ENCODE measurements around the gene CASZ1. TPM values are rescaled to one million over a fixed set of nuclear protein-coding genes. Genes with fewer than 3 reads are reported as not detected.
A peak's percentile ranks its signal among the peaks of the same experiment; 100 is the strongest.

Gene CASZ1
- total RNA-seq, 1 experiment from 2014 or later: 3.9 TPM

- no CpG with 5 or more reads among the region's 23 CpGs for WGBS (ENCODE audit: extremely low coverage, insufficient read length, low lambda C conversion rate)
- H3K14ac ChIP-seq (ENCODE audit: insufficient read depth, low read length): peak overlapping the region; percentile 19; the same call in 1 of the 2 replicates
- H2BK12ac ChIP-seq (ENCODE audit: insufficient read length, low read depth, low read length): no peak overlapping the region
- no peaks in the 10 kb centered on the region for H3K36me3 Mint-ChIP-seq (ENCODE audit: insufficient read depth in 1 of 3, low read depth in 3 of 3)
- no peaks in the 10 kb centered on the region for H3K23me2 ChIP-seq (ENCODE audit: insufficient read length, low read depth, low read length, poor library complexity, severe bottlenecking)
- H2BK20ac ChIP-seq (ENCODE audit: low read depth, low read length, poor library complexity, severe bottlenecking): no peak overlapping the region
- no peak for TF ChIP-seq CTCF (conservative IDR thresholded peaks at IDR 0.05)
- no peaks in the 10 kb centered on the region for H3K79me2 ChIP-seq (ENCODE audit: insufficient read depth, low read length)
- no peaks in the 10 kb centered on the region; the same call in 1 of the 2 replicates for H3K4me1 ChIP-seq (ENCODE audit: insufficient read depth, low read length)
- H3K18ac ChIP-seq (ENCODE audit: insufficient read length, low read depth, low read length): no peak overlapping the region
- no peak overlapping the region for H2BK5ac ChIP-seq (ENCODE audit: insufficient read length, low read length)
- peaks cover 22 to 43% of the 10 kb centered on the region in 2 experiments for H3K4me1 Mint-ChIP-seq
- no peak overlapping the region for H3K27ac ChIP-seq (ENCODE audit: insufficient read length, low read depth, low read length)
- no peak overlapping the region for H2BK15ac ChIP-seq (ENCODE audit: low read depth, low read length)
- H3K27ac Mint-ChIP-seq: 0 out of 7 replicates have a peak overlapping the region, but pooled peaks of 1 of the 3 experiments have one; percentile 36
- no peaks in the 10 kb centered on the region for H4K20me1 ChIP-seq (ENCODE audit: control insufficient read depth, insufficient read depth, insufficient read length)
- H4K91ac ChIP-seq (ENCODE audit: insufficient read length, low read depth, low read length): no peak overlapping the region
- peaks cover 7% of the 10 kb centered on the region; the same call in 1 of the 2 replicates for H3K27me3 ChIP-seq (ENCODE audit: insufficient read depth, low read length)
- H3K27me3 Mint-ChIP-seq (ENCODE audit: low read depth): peaks cover 21% of the 10 kb centered on the region
- no peaks in the 10 kb centered on the region for H3K9me3 Mint-ChIP-seq
- H4K5ac ChIP-seq (ENCODE audit: insufficient read length, low read depth, low read length): no peak overlapping the region
- H3T11ph ChIP-seq (ENCODE audit: low read length): no peak overlapping the region
- H3K79me1 ChIP-seq (ENCODE audit: insufficient read depth, low read depth, low read length, poor library complexity, severe bottlenecking): no peaks in the 10 kb centered on the region
- no peak overlapping the region for H3K56ac ChIP-seq (ENCODE audit: insufficient read length, low read depth, low read length)
- no peak overlapping the region for H2BK120ac ChIP-seq (ENCODE audit: low read depth, low read length, poor library complexity, severe bottlenecking)
- H3K9me3 ChIP-seq (ENCODE audit: control insufficient read depth, low read depth, low read length): no peaks in the 10 kb centered on the region
- no peak overlapping the region for H2AFZ ChIP-seq (ENCODE audit: low read length)
- H3K4me2 ChIP-seq (ENCODE audit: insufficient read depth, insufficient read length, low read length): no peak overlapping the region
- no peak overlapping the region for H3K23ac ChIP-seq (ENCODE audit: insufficient read length, low read depth, low read length)
- no peak for DNase-seq
- H4K8ac ChIP-seq (replicated peaks; ENCODE audit: insufficient read length, low read depth, low read length): no peak overlapping the region
- H2AK5ac ChIP-seq (ENCODE audit: insufficient read length, low read length): no peak overlapping the region
- H3K4ac ChIP-seq (ENCODE audit: low read depth, low read length): no peak overlapping the region
- no peak overlapping the region for H3K9ac ChIP-seq (ENCODE audit: extremely low read depth, insufficient read length, low read length)
- no peak overlapping the region for H3K4me3 Mint-ChIP-seq
Measured at GRCh38 chr1:10635085-10635896, 161.2 kb downstream of the CASZ1 start.

All from H9 (cell line).